H9 (cell line): ENCODE data around the gene ANKUB1. TPM values are rescaled to one million over a fixed set of nuclear protein-coding genes. Genes with fewer than 3 reads are reported as not detected.

Experiments
- DNase-seq: peaks from one replicate; pipeline ENCODE4 v3.0.0-alpha.2; 2017
- H2AFZ ChIP-seq: one replicate; pipeline ENCODE4 v1.6.1; 2013; ENCODE audit warnings: mild to moderate bottlenecking, low read length, control low read depth, moderate library complexity
- H2AK5ac ChIP-seq: 2 replicates; pipeline ENCODE4 v1.6.1; 2013; ENCODE audit warnings: low read length, control low read depth, mixed read lengths; ENCODE audit not compliant: insufficient read length
- H2BK120ac ChIP-seq: one replicate; pipeline ENCODE4 v1.6.1; 2013; ENCODE audit warnings: low read depth, mild to moderate bottlenecking, low read length, control low read depth, inconsistent platforms; ENCODE audit not compliant: poor library complexity, severe bottlenecking
- H2BK12ac ChIP-seq: 2 replicates; pipeline ENCODE4 v1.6.1; 2013; ENCODE audit warnings: low read length, control low read depth, mixed read lengths, low read depth; ENCODE audit not compliant: insufficient read length
- H2BK15ac ChIP-seq: 2 replicates; pipeline ENCODE4 v1.6.1; 2013; ENCODE audit warnings: low read depth, low read length, control low read depth
- H2BK20ac ChIP-seq: one replicate; pipeline ENCODE4 v1.6.1; 2013; ENCODE audit warnings: low read depth, mild to moderate bottlenecking, low read length, control low read depth, inconsistent platforms; ENCODE audit not compliant: poor library complexity, severe bottlenecking
- H2BK5ac ChIP-seq: 2 replicates; pipeline ENCODE4 v1.6.1; 2013; ENCODE audit warnings: low read length, control low read depth, mixed read lengths; ENCODE audit not compliant: insufficient read length
- H3K14ac ChIP-seq: 2 replicates; pipeline ENCODE4 v1.6.1; 2013; ENCODE audit warnings: low read length, control low read depth; ENCODE audit not compliant: insufficient read depth
- H3K18ac ChIP-seq: 2 replicates; pipeline ENCODE4 v1.6.1; 2013; ENCODE audit warnings: low read depth, mild to moderate bottlenecking, mixed read lengths, low read length, control low read depth; ENCODE audit not compliant: insufficient read length
- H3K23ac ChIP-seq: 2 replicates; pipeline ENCODE4 v1.6.1; 2013; ENCODE audit warnings: low read length, control low read depth, mixed read lengths, low read depth; ENCODE audit not compliant: insufficient read length
- H3K23me2 ChIP-seq: 2 replicates; pipeline ENCODE4 v1.6.1; 2013; ENCODE audit warnings: low read depth, mild to moderate bottlenecking, mixed read lengths, low read length, control low read depth; ENCODE audit not compliant: insufficient read length, poor library complexity, severe bottlenecking
- H3K27ac ChIP-seq: 2 replicates; pipeline ENCODE4 v1.5.1; 2013; ENCODE audit warnings: low read length, control low read depth, mixed read lengths, low read depth; ENCODE audit not compliant: insufficient read length
- H3K27me3 ChIP-seq: 2 replicates; pipeline ENCODE4 v1.6.1; 2013; ENCODE audit warnings: low read length, control low read depth, inconsistent platforms; ENCODE audit not compliant: insufficient read depth
- H3K4ac ChIP-seq: 2 replicates; pipeline ENCODE4 v1.6.1; 2013; ENCODE audit warnings: low read depth, mild to moderate bottlenecking, control low read depth, inconsistent platforms, low read length, moderate library complexity
- H3K4me1 ChIP-seq: 2 replicates; pipeline ENCODE4 v1.6.1; 2013; ENCODE audit warnings: low read length, control low read depth, inconsistent platforms; ENCODE audit not compliant: insufficient read depth
- H3K4me2 ChIP-seq: 2 replicates; pipeline ENCODE4 v1.6.1; 2013; ENCODE audit warnings: low read length, control low read depth, mixed read lengths; ENCODE audit not compliant: insufficient read length, insufficient read depth
- H3K56ac ChIP-seq: 2 replicates; pipeline ENCODE4 v1.6.1; 2013; ENCODE audit warnings: low read depth, mild to moderate bottlenecking, mixed read lengths, low read length, control low read depth; ENCODE audit not compliant: insufficient read length
- H3K79me1 ChIP-seq: 2 replicates; pipeline ENCODE4 v1.6.1; 2013; ENCODE audit warnings: low read depth, mild to moderate bottlenecking, moderate library complexity, low read length, control low read depth, inconsistent platforms; ENCODE audit not compliant: insufficient read depth, poor library complexity, severe bottlenecking
- H3K79me2 ChIP-seq: 2 replicates; pipeline ENCODE4 v1.6.1; 2013; ENCODE audit warnings: low read length, control low read depth, inconsistent platforms; ENCODE audit not compliant: insufficient read depth
- H3K9ac ChIP-seq: 2 replicates; pipeline ENCODE4 v1.6.1; 2013; ENCODE audit warnings: low read length, control low read depth, mixed read lengths; ENCODE audit not compliant: insufficient read length; ENCODE audit errors: extremely low read depth
- H3K9me3 ChIP-seq: one replicate; pipeline ENCODE4 v1.6.1; 2013; ENCODE audit warnings: low read depth, low read length, inconsistent platforms; ENCODE audit not compliant: control insufficient read depth
- H3T11ph ChIP-seq: one replicate; pipeline ENCODE4 v1.6.1; 2013; ENCODE audit warnings: mild to moderate bottlenecking, low read length, control low read depth, inconsistent platforms
- H4K20me1 ChIP-seq: one replicate; pipeline ENCODE4 v1.6.1; 2013; ENCODE audit not compliant: control insufficient read depth, insufficient read length, insufficient read depth
- H4K5ac ChIP-seq: 2 replicates; pipeline ENCODE4 v1.6.1; 2013; ENCODE audit warnings: low read depth, mild to moderate bottlenecking, mixed read lengths, low read length, control low read depth; ENCODE audit not compliant: insufficient read length
- H4K8ac ChIP-seq: replicated peaks from 2 replicates; pipeline ENCODE4 v1.6.1; 2013; ENCODE audit warnings: low read length, control low read depth, mixed read lengths, low read depth; ENCODE audit not compliant: insufficient read length
- H4K91ac ChIP-seq: 2 replicates; pipeline ENCODE4 v1.6.1; 2013; ENCODE audit warnings: low read depth, mild to moderate bottlenecking, moderate library complexity, mixed read lengths, low read length, control low read depth; ENCODE audit not compliant: insufficient read length
- H3K27ac Mint-ChIP-seq, 3 experiments: 2 replicates in 2 of 3; 3 replicates in 1 of 3; pipeline ENCODE4 v1.8.0; 2020 to 2021; ENCODE audit warnings: mixed read lengths in 3 of 3, mild to moderate bottlenecking in 1 of 3, moderate library complexity in 1 of 3
- H3K27me3 Mint-ChIP-seq: 2 replicates; pipeline ENCODE4 v1.8.0; 2021; ENCODE audit warnings: low read depth, mild to moderate bottlenecking, moderate library complexity, mixed read lengths
- H3K36me3 Mint-ChIP-seq, 3 experiments: 2 replicates in 2 of 3; 3 replicates in 1 of 3; pipeline ENCODE4 v1.8.0; 2020 to 2021; ENCODE audit warnings: low read depth in 3 of 3, mixed read lengths in 3 of 3; ENCODE audit not compliant: insufficient read depth in 1 of 3
- H3K4me1 Mint-ChIP-seq, 2 experiments: 2 replicates each; pipeline ENCODE4 v1.8.0; 2020; ENCODE audit warnings: mixed read lengths in 2 of 2
- H3K4me3 Mint-ChIP-seq, 2 experiments: 2 replicates in 1 of 2; 3 replicates in 1 of 2; pipeline ENCODE4 v1.8.0; 2020 to 2021; ENCODE audit warnings: mild to moderate bottlenecking in 2 of 2, mixed read lengths in 2 of 2, moderate library complexity in 1 of 2
- H3K9me3 Mint-ChIP-seq, 2 experiments: 2 replicates in 1 of 2; 3 replicates in 1 of 2; pipeline ENCODE4 v1.8.0; 2020; ENCODE audit warnings: mild to moderate bottlenecking in 2 of 2, mixed read lengths in 2 of 2, moderate library complexity in 1 of 2
- WGBS: extraction: QIAGEN DNeasy Blood & Tissue Kit; methylation state at CpG from one replicate; pipeline ENCODE4 v1.1.7; 2013; ENCODE audit warnings: missing lambda C conversion rate, low lambda C conversion rate, mixed read lengths; ENCODE audit not compliant: insufficient read length; ENCODE audit errors: extremely low coverage; 5-methylcytosine and 5-hydroxymethylcytosine counted together
- total RNA-seq: library from RNA; stranded (reverse); gene quantifications from 2 replicates; pipeline ENCODE4 v1.2.1, GENCODE V29; 2021
- TF ChIP-seq, protein P1 (sequence below): fragments of 200-600 bp; sonication (generic); conservative IDR thresholded peaks from 3 replicates; pipeline ENCODE4 v1.8.0; 2021; ENCODE audit warnings: antibody characterized with exemption, mild to moderate bottlenecking

The ANKUB1 gene
- total RNA-seq, 1 experiment from 2014 or later: not detected

DNA sequence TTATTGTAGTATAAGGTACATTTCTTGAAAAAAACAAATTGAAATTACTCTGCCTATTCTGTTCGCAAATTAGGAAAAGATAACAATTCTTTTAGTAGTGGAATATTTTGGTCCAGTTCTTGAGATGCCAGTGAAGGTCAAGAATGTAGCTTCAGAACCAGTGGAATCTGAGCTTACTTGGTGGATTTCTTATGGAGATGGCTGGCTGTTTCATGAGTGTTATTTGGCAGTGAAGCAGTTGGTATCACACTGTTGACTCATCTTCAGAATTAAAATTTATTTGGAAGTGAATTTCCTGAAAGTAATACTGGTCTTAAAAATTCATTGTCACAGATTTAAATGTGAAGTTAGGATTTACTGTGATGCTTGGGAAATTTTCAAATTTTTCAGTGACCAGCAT, 39.7 kb upstream of the ANKUB1 start:
- peaks cover 61 to 72% (median 61%) of the 10 kb centered on the region in 3 experiments for H3K36me3 Mint-ChIP-seq
- DNase-seq: no peak

More for the DNA sequence above, 39.7 kb upstream of the ANKUB1 start:
- H4K91ac ChIP-seq: no peak overlapping the region
- H4K8ac ChIP-seq: no peak overlapping the region
- no peaks in the 10 kb centered on the region for H4K20me1 ChIP-seq
- H3K79me1 ChIP-seq: peaks cover 4% of the 10 kb centered on the region
- no peak overlapping the region for H3K23ac ChIP-seq
- no peak overlapping the region for H2BK5ac ChIP-seq
- H4K5ac ChIP-seq: no peak overlapping the region
- no peak overlapping the region for H2BK15ac ChIP-seq
- peaks cover 4% of the 10 kb centered on the region; the same call in 1 of the 2 replicates for H3K79me2 ChIP-seq
- no peak overlapping the region for H2BK20ac ChIP-seq
- H3K4me2 ChIP-seq: no peak overlapping the region
- TF ChIP-seq, protein P1, sequence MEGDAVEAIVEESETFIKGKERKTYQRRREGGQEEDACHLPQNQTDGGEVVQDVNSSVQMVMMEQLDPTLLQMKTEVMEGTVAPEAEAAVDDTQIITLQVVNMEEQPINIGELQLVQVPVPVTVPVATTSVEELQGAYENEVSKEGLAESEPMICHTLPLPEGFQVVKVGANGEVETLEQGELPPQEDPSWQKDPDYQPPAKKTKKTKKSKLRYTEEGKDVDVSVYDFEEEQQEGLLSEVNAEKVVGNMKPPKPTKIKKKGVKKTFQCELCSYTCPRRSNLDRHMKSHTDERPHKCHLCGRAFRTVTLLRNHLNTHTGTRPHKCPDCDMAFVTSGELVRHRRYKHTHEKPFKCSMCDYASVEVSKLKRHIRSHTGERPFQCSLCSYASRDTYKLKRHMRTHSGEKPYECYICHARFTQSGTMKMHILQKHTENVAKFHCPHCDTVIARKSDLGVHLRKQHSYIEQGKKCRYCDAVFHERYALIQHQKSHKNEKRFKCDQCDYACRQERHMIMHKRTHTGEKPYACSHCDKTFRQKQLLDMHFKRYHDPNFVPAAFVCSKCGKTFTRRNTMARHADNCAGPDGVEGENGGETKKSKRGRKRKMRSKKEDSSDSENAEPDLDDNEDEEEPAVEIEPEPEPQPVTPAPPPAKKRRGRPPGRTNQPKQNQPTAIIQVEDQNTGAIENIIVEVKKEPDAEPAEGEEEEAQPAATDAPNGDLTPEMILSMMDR: no peak
- Mint-ChIP-seq H3K4me1 (no peaks in the 10 kb centered on the region), H3K9me3 (peaks cover 68 to 71% of the 10 kb centered on the region in 2 experiments), H3K27me3 (no peaks in the 10 kb centered on the region; the same call in 1 of the 2 replicates), H3K4me3 (no peak overlapping the region), H3K27ac (no peak overlapping the region)
- no peak overlapping the region for H3T11ph ChIP-seq
- no peak overlapping the region for H3K18ac ChIP-seq
- no peak overlapping the region for H3K4ac ChIP-seq
- H3K4me1 ChIP-seq: no peaks in the 10 kb centered on the region
- no peak overlapping the region for H2BK120ac ChIP-seq
- no peak overlapping the region for H2AK5ac ChIP-seq
- no peaks in the 10 kb centered on the region for H3K23me2 ChIP-seq
- no peak overlapping the region for H3K9ac ChIP-seq
- no CpG with 5 or more reads among the region's 1 CpG for WGBS
- no peak overlapping the region for H3K14ac ChIP-seq
- no peak overlapping the region for H3K27ac ChIP-seq
- no peak overlapping the region for H3K56ac ChIP-seq
- peaks cover 19% of the 10 kb centered on the region for H3K9me3 ChIP-seq
- no peak overlapping the region for H2BK12ac ChIP-seq
- H3K27me3 ChIP-seq: no peaks in the 10 kb centered on the region
- no peak overlapping the region for H2AFZ ChIP-seq
